GM21619 (cell line): ENCODE results near the gene UBE2Z.

Source experiments
- ATAC-seq: cut with Tn5 transposase; IDR thresholded peaks from one replicate; pipeline ENCODE4 v1.9.1; 2021; ENCODE audit not compliant: unreplicated experiment

The UBE2Z gene

DNA sequence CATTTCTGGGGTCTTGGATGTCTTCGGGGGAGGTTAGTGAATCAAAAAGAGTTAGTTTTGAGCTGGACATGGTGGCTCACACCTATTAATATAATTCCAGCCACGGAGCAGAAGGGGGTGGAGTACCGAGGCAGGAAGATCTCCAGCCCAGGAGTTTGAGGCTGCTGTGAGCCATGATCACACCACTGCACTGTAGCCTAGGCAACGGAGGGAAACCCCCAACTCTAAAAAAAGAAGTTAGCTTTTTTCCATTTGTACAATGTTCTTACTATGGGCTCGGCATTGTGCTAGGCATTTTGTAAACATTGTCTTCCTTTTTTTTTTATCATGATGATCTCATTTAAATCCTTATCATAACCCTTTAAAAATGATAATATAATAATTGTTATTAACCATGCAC is 44.7 kb downstream of the UBE2Z start:
- ATAC-seq, result no peak

DNA sequence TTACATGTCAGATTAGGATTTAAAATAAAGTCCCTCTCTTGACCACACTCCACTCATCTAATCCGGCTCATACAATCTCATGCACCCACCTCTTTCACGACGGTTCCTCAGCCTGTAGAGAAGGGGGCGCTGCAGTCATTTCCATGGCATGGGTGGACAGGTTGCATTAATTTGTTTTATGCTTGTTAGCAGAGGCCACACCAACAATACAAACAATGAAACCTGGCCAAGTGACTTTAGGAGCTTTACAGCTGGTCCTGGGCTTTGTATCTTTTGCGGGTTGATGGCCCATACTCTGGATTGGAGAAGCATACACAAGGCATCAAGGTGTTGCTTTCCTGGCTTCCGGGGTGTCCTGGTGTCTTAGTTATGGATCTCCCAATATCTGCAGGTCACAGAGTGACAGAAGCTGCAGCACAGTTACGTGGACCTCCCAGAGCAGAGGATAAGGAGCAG is 46.1 kb downstream of the UBE2Z start:
- ATAC-seq, result no peak

DNA sequence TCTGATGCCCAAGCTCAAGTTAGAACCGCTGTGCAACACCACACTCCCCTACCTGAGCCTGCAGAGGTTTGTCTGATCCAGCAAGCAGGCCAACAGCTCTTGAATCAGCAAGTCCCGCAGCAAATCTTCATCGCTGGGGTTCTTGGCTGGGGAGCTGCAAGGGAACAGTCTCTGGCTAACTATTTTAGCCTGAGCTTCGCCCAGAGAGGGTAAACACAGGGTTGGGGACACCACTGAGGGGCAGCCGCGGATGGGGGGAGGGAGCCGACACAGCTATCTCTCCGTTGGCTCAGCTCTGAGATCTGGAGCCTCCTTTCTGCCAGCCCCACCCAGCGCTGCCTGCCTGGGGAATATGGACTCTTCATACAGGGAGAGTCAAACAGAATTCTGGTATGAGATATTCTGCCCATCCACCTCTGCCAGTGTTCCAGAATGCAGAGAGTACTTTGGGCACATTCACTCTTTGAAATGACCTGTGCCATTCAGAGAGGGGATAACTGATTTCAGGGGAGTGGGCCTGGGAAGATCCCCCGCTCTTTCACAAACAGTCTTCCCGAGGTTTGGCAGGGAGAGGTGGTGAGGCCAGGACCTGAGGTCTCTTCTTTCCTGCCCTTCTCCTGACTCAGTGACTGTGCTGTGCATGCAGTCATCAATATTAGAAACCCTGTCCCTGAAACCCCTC is 52.8 kb downstream of the UBE2Z start:
- ATAC-seq, result no peak

DNA sequence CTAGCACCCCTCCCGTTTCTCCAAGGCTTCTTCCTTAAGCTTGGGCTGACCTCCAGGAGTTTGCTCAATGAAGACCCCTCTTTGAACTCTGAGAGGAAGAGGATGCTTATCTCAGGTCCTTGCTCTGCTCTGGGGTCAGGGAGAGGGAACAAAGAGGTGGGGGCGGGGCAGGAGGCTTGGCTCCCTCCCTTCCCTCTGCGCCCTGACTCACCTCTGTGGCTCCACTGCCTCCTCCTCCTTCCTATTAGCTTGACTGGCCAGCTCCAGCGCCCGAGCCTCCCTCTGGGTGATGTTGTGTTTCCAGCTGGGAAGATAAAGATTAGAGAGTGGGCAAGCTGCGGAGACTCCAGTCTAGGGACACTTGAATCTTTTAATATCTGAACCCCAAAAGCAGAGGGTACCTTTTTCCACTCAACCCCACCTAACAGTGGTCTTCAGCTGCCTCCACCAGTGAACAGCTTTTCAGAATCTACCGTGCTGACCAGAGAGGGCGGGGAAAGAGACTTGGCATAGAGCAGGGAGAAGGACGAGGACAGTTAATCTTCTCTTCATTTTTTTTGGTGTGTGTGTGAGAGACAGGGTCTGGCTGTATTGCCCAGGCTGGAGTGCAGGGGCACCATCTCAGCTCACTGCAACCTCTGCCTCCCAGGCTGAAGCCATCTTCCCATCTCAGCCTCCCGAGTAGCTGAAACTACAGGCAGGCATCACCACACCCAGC is 53.5 kb downstream of the UBE2Z start:
- no peak for ATAC-seq

DNA sequence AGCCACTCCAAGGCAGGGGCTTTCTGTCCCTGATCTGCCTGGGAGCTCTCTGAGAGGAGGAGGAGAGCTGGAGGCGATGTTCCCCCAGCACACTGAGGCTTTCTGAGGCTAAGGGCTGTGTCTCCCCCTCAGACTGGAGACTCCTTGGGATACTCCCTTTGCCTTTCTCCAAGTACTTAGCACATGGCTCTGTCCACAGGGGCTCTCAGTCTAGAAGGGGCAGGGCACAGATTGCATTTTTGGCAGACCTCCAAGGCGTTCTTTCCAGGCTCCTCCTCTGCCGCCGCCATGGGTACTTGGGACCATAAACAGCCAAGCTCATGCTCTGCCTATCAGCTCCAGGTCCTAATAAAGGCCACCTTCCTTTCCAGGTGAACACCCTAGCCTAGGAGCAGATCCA is 62.0 kb downstream of the UBE2Z start:
- no peak for ATAC-seq

DNA sequence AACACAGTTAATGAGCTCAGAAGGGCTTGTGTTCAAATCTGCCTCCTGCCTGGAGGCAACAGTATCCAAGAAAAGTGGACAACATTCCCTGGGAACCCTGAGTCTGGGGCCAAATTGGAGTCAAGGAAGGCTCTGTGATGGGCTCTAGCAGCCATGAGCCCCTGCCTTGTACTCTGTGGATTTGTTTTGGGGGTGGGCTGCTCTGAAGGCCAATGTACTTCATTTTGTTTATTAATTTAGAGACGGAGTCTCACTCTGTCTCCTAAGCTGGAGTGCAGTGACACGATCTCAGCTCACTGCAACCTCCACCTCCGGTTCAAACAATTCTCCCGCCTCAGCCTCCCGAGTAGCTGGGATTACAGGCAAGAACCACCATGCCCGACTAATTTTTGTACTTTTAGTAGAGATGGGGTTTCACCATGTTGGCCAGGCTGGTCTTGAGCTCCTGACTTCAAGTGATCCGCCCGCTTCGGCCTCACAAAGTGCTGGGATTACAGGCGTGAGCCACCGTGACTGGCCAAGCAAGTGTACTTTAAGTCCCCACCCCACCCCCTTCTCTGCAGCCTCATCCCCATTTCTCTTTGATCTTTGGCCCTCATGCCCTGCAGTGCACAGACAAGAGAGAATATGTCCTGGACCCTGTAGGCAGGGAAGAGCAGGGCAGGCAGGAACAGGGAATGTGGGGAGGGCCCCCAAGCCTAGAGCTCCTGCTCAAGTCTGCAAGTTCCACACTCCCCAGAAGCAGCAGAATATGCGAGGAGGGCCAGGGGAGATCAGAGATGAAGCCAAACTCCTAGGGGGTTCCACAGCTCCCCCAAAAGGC is 62.9 kb downstream of the UBE2Z start:
- ATAC-seq, result no peak

DNA sequence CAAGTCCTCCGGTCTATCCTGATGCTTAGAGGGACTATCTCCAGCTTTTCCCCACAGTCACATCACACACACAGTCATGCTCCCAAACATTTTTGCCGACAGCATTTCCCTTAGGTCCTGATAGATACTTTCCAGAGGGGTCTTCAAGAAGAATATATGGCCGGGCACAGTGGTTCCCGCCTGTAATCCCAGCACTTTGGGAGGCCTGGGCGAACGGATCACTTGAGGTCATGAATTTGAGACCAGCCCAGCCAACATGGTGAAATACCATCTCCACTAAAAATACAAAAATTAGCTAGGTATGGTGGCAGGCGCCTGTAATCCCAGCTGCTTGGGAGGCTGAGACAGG is 64.5 kb downstream of the UBE2Z start:
- no peak for ATAC-seq

DNA sequence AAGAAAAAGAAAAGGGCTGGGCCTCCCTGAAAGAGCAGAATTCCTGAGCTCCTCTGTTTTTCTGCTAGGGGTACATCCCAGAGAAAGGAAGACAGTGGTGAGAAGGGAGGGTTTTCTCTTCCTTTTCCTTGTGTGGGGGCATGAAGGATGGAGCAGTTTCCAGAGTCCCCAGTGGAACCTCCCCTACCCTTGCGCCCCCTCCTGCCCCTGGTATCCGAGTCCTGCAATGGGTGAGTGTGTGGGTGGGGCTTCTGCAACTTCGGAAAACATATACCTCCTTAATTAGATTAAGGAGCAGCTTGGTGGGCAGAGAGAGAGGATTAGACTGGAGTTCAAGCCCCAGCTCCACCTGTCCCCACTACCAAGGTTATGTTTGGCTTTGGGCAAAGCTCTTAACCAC is 65.6 kb downstream of the UBE2Z start:
- ATAC-seq, result no peak
